ENCODE measurements around the gene BTNL2. TPM values are rescaled to one million over a fixed set of nuclear protein-coding genes. Genes with fewer than 3 reads are reported as not detected.

The BTNL2 gene
- total RNA-seq, 2 donors from 2014 or later, result not detected

DNA sequence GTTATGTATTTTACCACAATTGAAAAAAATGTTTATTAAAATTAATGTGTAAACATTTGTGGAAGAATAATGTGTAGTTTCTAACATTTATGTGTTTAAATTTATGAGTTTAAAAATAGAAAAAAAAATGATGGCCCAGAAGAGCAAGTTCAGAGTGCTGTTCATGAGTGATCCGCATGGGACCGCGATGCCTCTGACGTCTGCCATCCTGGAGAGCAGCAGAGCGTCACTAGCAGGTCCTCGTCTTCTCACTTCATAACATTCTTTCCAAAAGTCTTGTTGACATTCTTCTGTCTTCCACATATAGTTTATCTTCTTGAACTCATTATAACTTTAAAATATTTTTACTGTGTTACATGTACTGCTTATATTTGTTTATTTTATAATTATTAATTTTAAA, 15.5 kb downstream of the BTNL2 start:
- Histone ChIP-seq H3K9me3 (no peaks in the 10 kb centered on the region), H3K4me3 (no peak overlapping the region), H3K27ac (no peak overlapping the region), H3K27me3 (replicated peaks; ENCODE audit: insufficient read depth) (no peaks in the 10 kb centered on the region), H3K36me3 (no peaks in the 10 kb centered on the region), H3K4me1 (ENCODE audit: control insufficient read depth in 1 of 2, low read depth in 2 of 2) (no peaks in the 10 kb centered on the region)
- DNase-seq (ENCODE audit: low spot score) (no peak), ATAC-seq (ENCODE audit: insufficient number of reproducible peaks, low FRiP score, low read depth) (no peak)
- TF ChIP-seq, protein P1, sequence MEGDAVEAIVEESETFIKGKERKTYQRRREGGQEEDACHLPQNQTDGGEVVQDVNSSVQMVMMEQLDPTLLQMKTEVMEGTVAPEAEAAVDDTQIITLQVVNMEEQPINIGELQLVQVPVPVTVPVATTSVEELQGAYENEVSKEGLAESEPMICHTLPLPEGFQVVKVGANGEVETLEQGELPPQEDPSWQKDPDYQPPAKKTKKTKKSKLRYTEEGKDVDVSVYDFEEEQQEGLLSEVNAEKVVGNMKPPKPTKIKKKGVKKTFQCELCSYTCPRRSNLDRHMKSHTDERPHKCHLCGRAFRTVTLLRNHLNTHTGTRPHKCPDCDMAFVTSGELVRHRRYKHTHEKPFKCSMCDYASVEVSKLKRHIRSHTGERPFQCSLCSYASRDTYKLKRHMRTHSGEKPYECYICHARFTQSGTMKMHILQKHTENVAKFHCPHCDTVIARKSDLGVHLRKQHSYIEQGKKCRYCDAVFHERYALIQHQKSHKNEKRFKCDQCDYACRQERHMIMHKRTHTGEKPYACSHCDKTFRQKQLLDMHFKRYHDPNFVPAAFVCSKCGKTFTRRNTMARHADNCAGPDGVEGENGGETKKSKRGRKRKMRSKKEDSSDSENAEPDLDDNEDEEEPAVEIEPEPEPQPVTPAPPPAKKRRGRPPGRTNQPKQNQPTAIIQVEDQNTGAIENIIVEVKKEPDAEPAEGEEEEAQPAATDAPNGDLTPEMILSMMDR (IDR thresholded peaks at IDR 0.05), result no peak

DNA sequence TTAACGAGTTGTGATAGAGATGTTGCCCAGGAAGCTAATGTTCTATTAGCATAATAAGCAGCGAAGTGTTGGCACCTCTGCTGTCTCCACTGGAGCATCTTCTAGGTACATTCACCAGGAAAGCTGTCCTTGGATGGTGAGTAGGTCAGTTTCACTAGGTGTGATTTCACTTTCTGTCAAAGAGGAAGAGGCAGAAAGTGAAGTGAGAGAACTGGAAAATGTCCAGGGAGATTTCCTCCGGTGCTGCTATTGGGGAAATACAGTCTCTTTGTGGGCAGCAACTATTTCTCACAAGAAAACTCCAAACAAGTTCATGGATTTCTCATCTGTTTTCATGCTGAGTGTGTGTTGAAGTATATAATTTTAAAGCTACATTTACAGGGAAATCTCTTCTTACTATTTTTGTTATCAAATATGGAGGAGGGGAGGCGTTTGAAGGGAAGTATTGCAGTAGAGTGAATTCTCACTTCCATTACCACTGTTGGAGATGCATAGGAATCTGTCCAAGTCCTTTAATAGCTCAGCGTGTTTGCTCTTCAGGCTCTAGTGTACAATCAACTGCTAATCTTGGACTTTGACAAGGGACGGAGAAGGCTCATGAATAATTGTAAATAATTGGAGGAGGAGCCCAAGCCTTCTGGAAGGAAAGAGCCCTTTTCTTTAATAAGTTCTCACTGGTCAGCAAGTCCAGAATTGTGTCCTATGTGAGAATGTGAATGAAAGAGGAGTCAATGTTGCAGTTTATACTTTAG, 19.2 kb downstream of the BTNL2 start:
- Histone ChIP-seq H3K27me3 (replicated peaks; ENCODE audit: insufficient read depth) (no peaks in the 10 kb centered on the region), H3K4me1 (ENCODE audit: control insufficient read depth in 1 of 2, low read depth in 2 of 2) (no peaks in the 10 kb centered on the region), H3K9me3 (no peaks in the 10 kb centered on the region), H3K36me3 (no peaks in the 10 kb centered on the region), H3K4me3 (no peak overlapping the region), H3K27ac (no peak overlapping the region)
- DNase-seq (ENCODE audit: low spot score) (no peak), ATAC-seq (ENCODE audit: insufficient number of reproducible peaks, low FRiP score, low read depth) (no peak)
- TF ChIP-seq, protein P1 (IDR thresholded peaks at IDR 0.05), result no peak

- ATAC-seq (ENCODE audit: insufficient number of reproducible peaks, low FRiP score, low read depth) (no peak), DNase-seq (ENCODE audit: low spot score) (no peak)
- Histone ChIP-seq H3K9me3 (no peaks in the 10 kb centered on the region), H3K27ac (no peak overlapping the region), H3K36me3 (no peaks in the 10 kb centered on the region), H3K4me1 (ENCODE audit: control insufficient read depth in 1 of 2, low read depth in 2 of 2) (no peaks in the 10 kb centered on the region), H3K4me3 (no peak overlapping the region), H3K27me3 (replicated peaks; ENCODE audit: insufficient read depth) (no peaks in the 10 kb centered on the region)
- TF ChIP-seq, protein P1 (IDR thresholded peaks at IDR 0.05), result no peak
These were observed 20.9 kb downstream of the BTNL2 start for GRCh38 chr6:32386040-32386439.

DNA sequence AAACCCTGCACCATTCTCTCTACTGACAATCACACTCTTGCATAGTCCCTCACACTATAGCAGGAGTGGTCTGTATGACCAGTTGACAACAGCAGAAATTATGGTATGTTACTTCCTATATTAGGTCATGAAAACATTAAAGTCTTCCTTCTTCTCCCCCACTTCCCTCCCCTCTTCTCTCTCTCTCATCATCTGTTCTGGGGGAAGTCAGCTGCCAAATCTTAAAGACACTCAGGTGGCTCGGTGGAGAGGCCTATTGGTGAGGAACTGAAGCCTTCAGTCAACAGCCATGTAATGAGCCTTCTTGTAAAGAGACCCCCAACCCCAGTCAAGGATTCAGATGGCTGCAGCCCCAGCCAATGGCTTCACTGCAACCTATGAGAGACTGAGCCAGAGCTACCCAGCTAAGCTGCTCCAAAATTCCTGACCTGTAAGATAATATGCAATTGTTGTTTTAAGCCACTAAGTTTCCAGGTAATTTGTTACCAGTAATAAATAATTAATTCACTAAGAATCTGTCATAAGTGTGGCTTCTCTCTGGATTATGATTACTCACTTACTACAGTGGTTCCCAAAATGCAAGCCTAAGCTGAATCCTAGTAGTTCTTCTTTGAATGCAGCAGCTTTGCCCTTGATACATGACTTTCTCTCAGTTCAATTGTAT, 24.1 kb downstream of the BTNL2 start:
- DNase-seq (ENCODE audit: low spot score) (no peak), ATAC-seq (ENCODE audit: insufficient number of reproducible peaks, low FRiP score, low read depth) (no peak)
- H3K4me3 ChIP-seq, result no peak overlapping the region
- H3K9me3 ChIP-seq, result no peaks in the 10 kb centered on the region
- H3K27ac ChIP-seq, result no peak overlapping the region
- TF ChIP-seq, protein P1 (IDR thresholded peaks at IDR 0.05), result no peak
- H3K36me3 ChIP-seq, result no peaks in the 10 kb centered on the region
- H3K4me1 ChIP-seq (ENCODE audit: control insufficient read depth in 1 of 2, low read depth in 2 of 2), result no peaks in the 10 kb centered on the region
- no peaks in the 10 kb centered on the region for H3K27me3 ChIP-seq (replicated peaks; ENCODE audit: insufficient read depth)

GRCh38 chr6:32379545-32379944, 27.4 kb downstream of the BTNL2 start:
- Histone ChIP-seq H3K4me1 (ENCODE audit: control insufficient read depth in 1 of 2, low read depth in 2 of 2) (no peaks in the 10 kb centered on the region), H3K4me3 (no peak overlapping the region), H3K27ac (no peak overlapping the region), H3K27me3 (replicated peaks; ENCODE audit: insufficient read depth) (no peaks in the 10 kb centered on the region), H3K36me3 (no peaks in the 10 kb centered on the region), H3K9me3 (no peaks in the 10 kb centered on the region)
- no peak for DNase-seq (ENCODE audit: low spot score)
- TF ChIP-seq, protein P1 (IDR thresholded peaks at IDR 0.05), result no peak
- ATAC-seq (ENCODE audit: insufficient number of reproducible peaks, low FRiP score, low read depth), result no peak

Measured in thoracic aorta (tissue), 2 donors.